K562 (cell line): ENCODE results near the gene ADCY4. TPM values are rescaled to one million over a fixed set of nuclear protein-coding genes. Genes with fewer than 3 reads are reported as not detected.

Experiments
- ATAC-seq: fragments of 200-7000 bp; cut with Tn5 transposase; 3 replicates; pipeline ENCODE4 v1.9.1; 2020; ENCODE audit warnings: moderate library complexity
- BruUV-seq: library from RNA; stranded (reverse); fragments of 400-500 nt; replicated peaks from 2 replicates; lab custom pipeline; 2021; lab: Mats Ljungman, UMichigan
- CTCF ChIA-PET: fragments of 300-600 bp; formaldehyde crosslinking; extraction: SDS; loops from one replicate; lab custom pipeline; 2021; ENCODE audit warnings: low intra/inter-chr PET ratio; lab: Yijun Ruan, JAX
- POLR2A ChIA-PET: fragments of 300-600, 350-650 bp; sonication (Branson Sonifier 250); formaldehyde crosslinking; extraction: SDS; loops from one replicate; lab custom pipeline; 2021; ENCODE audit warnings: antibody characterized with exemption, inconsistent platforms; lab: Yijun Ruan, JAX
- DNase-seq, 4 experiments: peaks; one replicate each; pipeline versions ENCODE4 v3.0.0 to v3.0.0-alpha.2; 2011 to 2018; ENCODE audit warnings: low spot score in 3 of 4, mixed read lengths in 3 of 4; ENCODE audit errors: extremely low read depth in 1 of 4
- FAIRE-seq: peaks from 2 replicates; lab custom pipeline; 2011; peaks lifted over from hg19 to GRCh38; lab: Jason Lieb, UNC
- H2AFZ ChIP-seq: 2 replicates; pipeline ENCODE4 v1.6.0; 2011; ENCODE audit warnings: low read depth, low read length, control low read depth, inconsistent platforms
- H3K27ac ChIP-seq: fragments of 200-600 bp; 3 replicates; pipeline ENCODE4 v1.8.0; 2011; ENCODE audit warnings: low read depth, mild to moderate bottlenecking, control low read depth, inconsistent platforms, low read length, moderate library complexity, mixed read lengths; ENCODE audit errors: extremely low read depth
- H3K27me3 ChIP-seq, 2 experiments: fragments of 300-600 bp in 1 of 2; 2 replicates in 1 of 2; 3 replicates in 1 of 2; pipeline versions ENCODE4 v1.6.0 to v1.8.0; 2011; ENCODE audit warnings: inconsistent platforms in 2 of 2, low read length in 2 of 2, mild to moderate bottlenecking in 1 of 2, mixed read lengths in 1 of 2, moderate library complexity in 1 of 2; ENCODE audit not compliant: control insufficient read depth in 2 of 2, insufficient read depth in 2 of 2
- H3K36me3 ChIP-seq: fragments of 300-600 bp; 3 replicates; pipeline ENCODE4 v1.8.0; 2011; ENCODE audit warnings: mild to moderate bottlenecking, low read length, inconsistent platforms; ENCODE audit not compliant: control insufficient read depth, insufficient read depth
- H3K4me1 ChIP-seq, 2 experiments: fragments of 200-600 bp in 1 of 2; replicated peaks in 1 of 2; 2 replicates in 1 of 2; 3 replicates in 1 of 2; pipeline versions ENCODE4 v1.5.1 to v1.8.0; 2011; ENCODE audit warnings: inconsistent platforms in 2 of 2, low read length in 2 of 2, mild to moderate bottlenecking in 1 of 2, mixed read lengths in 1 of 2, moderate library complexity in 1 of 2; ENCODE audit not compliant: control insufficient read depth in 2 of 2, insufficient read depth in 2 of 2
- H3K4me2 ChIP-seq: 2 replicates; pipeline ENCODE4 v1.6.1; 2011; ENCODE audit warnings: low read length, control low read depth, inconsistent platforms, mixed read lengths; ENCODE audit not compliant: insufficient read depth
- H3K4me3 ChIP-seq: fragments of 200-600 bp; sonication (generic), shearing (Covaris generic); 2 replicates; pipeline ENCODE4 v1.5.1; 2016; ENCODE audit warnings: control low read depth, inconsistent platforms
- H3K79me2 ChIP-seq: fragments of 200-600 bp; 3 replicates; pipeline ENCODE4 v1.8.0; 2011; ENCODE audit warnings: low read length, inconsistent platforms; ENCODE audit not compliant: control insufficient read depth, insufficient read depth
- H3K9ac ChIP-seq, 2 experiments: 2 replicates each; pipeline versions ENCODE4 v1.6.0 to v1.6.1; 2011; ENCODE audit warnings: low read depth in 2 of 2, low read length in 2 of 2, control low read depth in 1 of 2, inconsistent platforms in 1 of 2, mild to moderate bottlenecking in 1 of 2, mixed read lengths in 1 of 2; ENCODE audit not compliant: insufficient read depth in 1 of 2
- H3K9me1 ChIP-seq: one replicate; pipeline ENCODE4 v1.6.0; 2011; ENCODE audit warnings: inconsistent platforms, mild to moderate bottlenecking, low read length, moderate library complexity; ENCODE audit not compliant: control insufficient read depth, insufficient read depth
- H3K9me3 ChIP-seq: replicated peaks from 2 replicates; pipeline ENCODE4 v1.5.1; 2011; ENCODE audit warnings: low read depth, low read length, inconsistent platforms; ENCODE audit not compliant: control insufficient read depth, insufficient read depth
- H4K20me1 ChIP-seq: replicated peaks from 2 replicates; pipeline ENCODE4 v1.6.1; 2011; ENCODE audit warnings: low read length, inconsistent platforms, mixed read lengths; ENCODE audit not compliant: control insufficient read depth, insufficient read depth
- GABPB1 ChIP-seq: sonication (generic); formaldehyde crosslinking; IDR thresholded peaks from 2 replicates; pipeline ENCODE4 v1.8.0; 2022; ENCODE audit warnings: mild to moderate bottlenecking, missing genetic modification reagents
- GTF2E2 ChIP-seq: fragments of 200-800 bp; sonication (Bioruptor generic); IDR thresholded peaks from 2 replicates; pipeline ENCODE4 v1.6.1; 2016; ENCODE audit warnings: missing genetic modification characterization, missing compliant biosample characterization
- KDM1A ChIP-seq, 2 experiments: fragments of 450-650 bp; IDR thresholded peaks; 2 replicates each; pipeline ENCODE4 v1.6.1; 2016; ENCODE audit warnings: mild to moderate bottlenecking in 2 of 2
- MAZ ChIP-seq, 2 experiments: fragments of 450-650 bp in 1 of 2; sonication (generic) in 1 of 2; formaldehyde crosslinking; IDR thresholded peaks in 1 of 2; conservative IDR thresholded peaks in 1 of 2; 2 replicates each; pipeline versions ENCODE4 v1.4.0 to v1.5.0; 2020; ENCODE audit warnings: mild to moderate bottlenecking in 1 of 2, missing genetic modification reagents in 1 of 2
- MEF2D ChIP-seq: conservative IDR thresholded peaks from 2 replicates; pipeline ENCODE4 v1.6.1; 2016; ENCODE audit warnings: low read depth, missing genetic modification characterization, missing compliant biosample characterization
- PCBP1 ChIP-seq: fragments of 200-400 bp; formaldehyde crosslinking; IDR thresholded peaks from 2 replicates; pipeline ENCODE4 v1.6.1; 2018; ENCODE audit warnings: mild to moderate bottlenecking, low read depth, low read length; ENCODE audit not compliant: poor library complexity, severe bottlenecking
- PHF8 ChIP-seq: fragments of 200-600 bp; sonication (generic); IDR thresholded peaks from 2 replicates; pipeline ENCODE4 v1.6.1; 2012; ENCODE audit warnings: mixed run types, mild to moderate bottlenecking, inconsistent platforms, low read length, moderate library complexity, borderline replicate concordance
- POLR2G ChIP-seq: fragments of 200-400 bp; formaldehyde crosslinking; IDR thresholded peaks from 2 replicates; pipeline ENCODE4 v1.6.1; 2017; ENCODE audit warnings: low read depth, mild to moderate bottlenecking, antibody characterized with exemption, low read length, moderate library complexity
- RBM22 ChIP-seq: fragments of 200-400 bp; formaldehyde crosslinking; IDR thresholded peaks from 2 replicates; pipeline ENCODE4 v1.6.1; 2018; ENCODE audit warnings: low read length, low read depth; ENCODE audit not compliant: poor library complexity, severe bottlenecking
- RFX1 ChIP-seq: fragments of 450-650 bp; IDR thresholded peaks from 2 replicates; pipeline ENCODE4 v1.6.1; 2016; ENCODE audit warnings: mild to moderate bottlenecking, moderate library complexity
- ZBTB7A ChIP-seq: IDR thresholded peaks from 2 replicates; pipeline ENCODE4 v1.6.1; 2011; ENCODE audit warnings: low read depth, mild to moderate bottlenecking, low read length, moderate library complexity, borderline replicate concordance; ENCODE audit not compliant: control insufficient read depth
- ZFX ChIP-seq: sonication (generic); formaldehyde crosslinking; IDR thresholded peaks from 2 replicates; pipeline ENCODE4 v1.8.0; 2022; ENCODE audit warnings: mild to moderate bottlenecking, missing genetic modification reagents, moderate library complexity
- ZNF134 ChIP-seq: fragments of 250-450 bp; sonication (Bioruptor Pico); conservative IDR thresholded peaks from 2 replicates; pipeline ENCODE4 v1.4.0; 2020
- ZSCAN29 ChIP-seq: fragments of 450-650 bp; IDR thresholded peaks from 2 replicates; pipeline ENCODE4 v1.6.1; 2017
- WGBS: fragments of 100-300 bp; shearing (Covaris generic); methylation state at CpG from one replicate; pipeline ENCODE4 v1.1.6; 2016; ENCODE audit warnings: low coverage, mixed read lengths; ENCODE audit not compliant: insufficient coverage; ENCODE audit errors: missing lambda C conversion rate; 5-methylcytosine and 5-hydroxymethylcytosine counted together
- in situ Hi-C: fragments of 300-500 bp; cut with MboI; formaldehyde crosslinking; loops from 4 replicates; pipeline ENCODE4 v1.15.0; 2018; ENCODE audit warnings: inconsistent platforms, mixed read lengths
- intact Hi-C: fragments of 100-400 bp; cut with micrococcal nuclease; formaldehyde crosslinking; loops from 2 replicates; pipeline ENCODE4 v1.14.2; 2022
- polyA plus RNA-seq, 8 experiments: library from polyadenylated mRNA; depleted of rRNA in 4 of 8; stranded (reverse) in 5 of 8; unstranded in 3 of 8; fragments of >200 nt; fragmentation: Nextera tagmentation in 2 of 8; fragmentation: Illumina TruSeq in 1 of 8; extraction: Ambion mirVana in 2 of 8; extraction: Trizol in 1 of 8; gene quantifications; 2 replicates each; pipeline versions ENCODE4 v1.2.1 to v1.2.3, GENCODE V29; 2011 to 2014; ENCODE audit warnings: inconsistent platforms in 1 of 8, missing spikeins in 1 of 8
- total RNA-seq, 7 experiments: library from RNA; depleted of rRNA in 6 of 7; stranded (reverse); fragments of >200 nt in 6 of 7; fragmentation: Illumina TruSeq in 2 of 7; extraction: Trizol in 2 of 7; gene quantifications; 2 replicates each; pipeline versions ENCODE4 v1.2.1 to v1.2.3, GENCODE V29; 2011 to 2021; ENCODE audit warnings: low replicate concordance in 1 of 7
- TF ChIP-seq, protein P1 (sequence below), 2 experiments: IDR thresholded peaks; 2 replicates each; pipeline ENCODE4 v1.6.1; 2011; ENCODE audit warnings: borderline replicate concordance in 1 of 2, control low read depth in 1 of 2, low read depth in 1 of 2, low read length in 1 of 2, mild to moderate bottlenecking in 1 of 2, mixed read lengths in 1 of 2, moderate library complexity in 1 of 2; ENCODE audit not compliant: insufficient read depth in 1 of 2, insufficient read length in 1 of 2, poor library complexity in 1 of 2, severe bottlenecking in 1 of 2; ENCODE audit errors: extremely low read depth in 1 of 2
- TF ChIP-seq, protein P2 (sequence below): fragments of 450-650 bp; IDR thresholded peaks from 2 replicates; pipeline ENCODE4 v1.6.1; 2017; ENCODE audit warnings: antibody characterized with exemption, mild to moderate bottlenecking

ADCY4 gene
- total and polyA plus RNA-seq, 9 of the 15 experiments (the other 6 are each of a cell fraction or from before 2014, with no cell fraction given): 0.04 to 0.31 (median 0.15) TPM; not detected in 2

- peak overlapping the region; percentile 41 to 71; a peak in 2 of 4 replicates for H3K9ac ChIP-seq
- no peaks in the 10 kb centered on the region for H3K9me1 ChIP-seq
- H3K4me3 ChIP-seq: peak overlapping the region; percentile 32
- no peaks in the 10 kb centered on the region for H3K9me3 ChIP-seq
- in situ Hi-C loops: no loop called here
- FAIRE-seq: no peak
- 21% methylated on average over 4 of the region's 52 CpGs for whole genome bisulfite sequencing
- H3K4me1 ChIP-seq: peaks cover 12 to 49% of the 10 kb centered on the region in 2 experiments; a peak in 4 of 5 replicates
- no peaks in the 10 kb centered on the region for H3K36me3 ChIP-seq
- H3K79me2 ChIP-seq: no peaks in the 10 kb centered on the region
- ATAC-seq: peak; percentile 2
- no peaks in the 10 kb centered on the region for H4K20me1 ChIP-seq
- H3K27ac ChIP-seq: no peak overlapping the region
- H3K4me2 ChIP-seq: peak overlapping the region; percentile 21
- peak overlapping the region; percentile 79 for H2AFZ ChIP-seq
- ChIA-PET POLR2A (no interaction called here), CTCF (no interaction called here)
- DNase-seq: peak; percentile 28 to 74 (median 57)
- H3K27me3 ChIP-seq: no peaks in the 10 kb centered on the region
- intact Hi-C loops: loop anchor here (5.0 kb wide), 1 partner anchor 36 kb away; no protein-coding TSS in a partner anchor
- no TSS peak for BruUV-seq
- TF ChIP-seq ZBTB7A (peak; percentile 70; the same call in 1 of the 2 replicates), PCBP1 (peak; percentile 31), ZSCAN29 (no peak), POLR2G (peak; percentile 61), MAZ (CRISPR knock-in tag; conservative IDR thresholded peaks at IDR 0.05 in 1 of 2, IDR thresholded peaks at IDR 0.05 in 1 of 2) (0 out of 4 replicates have a peak, but pooled peaks of 1 of the 2 experiments have one; percentile 28), GTF2E2 (tag) (no peak), MEF2D (tag) (no peak), ZFX (CRISPR knock-in tag) (peak; percentile 70), GABPB1 (CRISPR knock-in tag) (no peak), ZNF134 (CRISPR knock-in tag) (no peak), KDM1A (IDR thresholded peaks at IDR 0.05) (peak in 1 of 2 experiments; percentile 78; a peak in 1 of 4 replicates), RFX1 (peak; percentile 75), RBM22 (no peak), PHF8 (peak; percentile 29; the same call in 1 of the 2 replicates)
- TF ChIP-seq, protein P1, sequence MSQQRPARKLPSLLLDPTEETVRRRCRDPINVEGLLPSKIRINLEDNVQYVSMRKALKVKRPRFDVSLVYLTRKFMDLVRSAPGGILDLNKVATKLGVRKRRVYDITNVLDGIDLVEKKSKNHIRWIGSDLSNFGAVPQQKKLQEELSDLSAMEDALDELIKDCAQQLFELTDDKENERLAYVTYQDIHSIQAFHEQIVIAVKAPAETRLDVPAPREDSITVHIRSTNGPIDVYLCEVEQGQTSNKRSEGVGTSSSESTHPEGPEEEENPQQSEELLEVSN (IDR thresholded peaks at IDR 0.05; ENCODE audit: borderline replicate concordance in 1 of 2, extremely low read depth in 1 of 2, insufficient read depth in 1 of 2, insufficient read length in 1 of 2, low read depth in 1 of 2, low read length in 1 of 2, poor library complexity in 1 of 2, severe bottlenecking in 1 of 2): peak in 1 of 2 experiments; percentile 48
- TF ChIP-seq, protein P2, sequence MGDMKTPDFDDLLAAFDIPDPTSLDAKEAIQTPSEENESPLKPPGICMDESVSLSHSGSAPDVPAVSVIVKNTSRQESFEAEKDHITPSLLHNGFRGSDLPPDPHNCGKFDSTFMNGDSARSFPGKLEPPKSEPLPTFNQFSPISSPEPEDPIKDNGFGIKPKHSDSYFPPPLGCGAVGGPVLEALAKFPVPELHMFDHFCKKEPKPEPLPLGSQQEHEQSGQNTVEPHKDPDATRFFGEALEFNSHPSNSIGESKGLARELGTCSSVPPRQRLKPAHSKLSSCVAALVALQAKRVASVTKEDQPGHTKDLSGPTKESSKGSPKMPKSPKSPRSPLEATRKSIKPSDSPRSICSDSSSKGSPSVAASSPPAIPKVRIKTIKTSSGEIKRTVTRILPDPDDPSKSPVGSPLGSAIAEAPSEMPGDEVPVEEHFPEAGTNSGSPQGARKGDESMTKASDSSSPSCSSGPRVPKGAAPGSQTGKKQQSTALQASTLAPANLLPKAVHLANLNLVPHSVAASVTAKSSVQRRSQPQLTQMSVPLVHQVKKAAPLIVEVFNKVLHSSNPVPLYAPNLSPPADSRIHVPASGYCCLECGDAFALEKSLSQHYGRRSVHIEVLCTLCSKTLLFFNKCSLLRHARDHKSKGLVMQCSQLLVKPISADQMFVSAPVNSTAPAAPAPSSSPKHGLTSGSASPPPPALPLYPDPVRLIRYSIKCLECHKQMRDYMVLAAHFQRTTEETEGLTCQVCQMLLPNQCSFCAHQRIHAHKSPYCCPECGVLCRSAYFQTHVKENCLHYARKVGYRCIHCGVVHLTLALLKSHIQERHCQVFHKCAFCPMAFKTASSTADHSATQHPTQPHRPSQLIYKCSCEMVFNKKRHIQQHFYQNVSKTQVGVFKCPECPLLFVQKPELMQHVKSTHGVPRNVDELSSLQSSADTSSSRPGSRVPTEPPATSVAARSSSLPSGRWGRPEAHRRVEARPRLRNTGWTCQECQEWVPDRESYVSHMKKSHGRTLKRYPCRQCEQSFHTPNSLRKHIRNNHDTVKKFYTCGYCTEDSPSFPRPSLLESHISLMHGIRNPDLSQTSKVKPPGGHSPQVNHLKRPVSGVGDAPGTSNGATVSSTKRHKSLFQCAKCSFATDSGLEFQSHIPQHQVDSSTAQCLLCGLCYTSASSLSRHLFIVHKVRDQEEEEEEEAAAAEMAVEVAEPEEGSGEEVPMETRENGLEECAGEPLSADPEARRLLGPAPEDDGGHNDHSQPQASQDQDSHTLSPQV: 0 out of 2 replicates have a peak, but pooled peaks have one; percentile 26
Measured at GRCh38 chr14:24368562-24369252, 33.8 kb upstream of the ADCY4 start.
